HL-60/S4 treated with phorbol 12-myristate 13-acetate at 8.2 ng/mL for 4 days and 3 days (cell line): ENCODE results near the gene PRDM13.
"Not testable (repeated sequence)": the region's sequence is repeated elsewhere in the genome, so short reads cannot be mapped to it uniquely, and the experiment has no call there.

ENCODE experiments used
- in situ Hi-C: fragments of 300-500 bp; cut with MboI; formaldehyde crosslinking; loops from 2 replicates; pipeline ENCODE4 v1.15.0; 2022; ENCODE audit warnings: low sequenced_read_pairs

The PRDM13 gene

DNA sequence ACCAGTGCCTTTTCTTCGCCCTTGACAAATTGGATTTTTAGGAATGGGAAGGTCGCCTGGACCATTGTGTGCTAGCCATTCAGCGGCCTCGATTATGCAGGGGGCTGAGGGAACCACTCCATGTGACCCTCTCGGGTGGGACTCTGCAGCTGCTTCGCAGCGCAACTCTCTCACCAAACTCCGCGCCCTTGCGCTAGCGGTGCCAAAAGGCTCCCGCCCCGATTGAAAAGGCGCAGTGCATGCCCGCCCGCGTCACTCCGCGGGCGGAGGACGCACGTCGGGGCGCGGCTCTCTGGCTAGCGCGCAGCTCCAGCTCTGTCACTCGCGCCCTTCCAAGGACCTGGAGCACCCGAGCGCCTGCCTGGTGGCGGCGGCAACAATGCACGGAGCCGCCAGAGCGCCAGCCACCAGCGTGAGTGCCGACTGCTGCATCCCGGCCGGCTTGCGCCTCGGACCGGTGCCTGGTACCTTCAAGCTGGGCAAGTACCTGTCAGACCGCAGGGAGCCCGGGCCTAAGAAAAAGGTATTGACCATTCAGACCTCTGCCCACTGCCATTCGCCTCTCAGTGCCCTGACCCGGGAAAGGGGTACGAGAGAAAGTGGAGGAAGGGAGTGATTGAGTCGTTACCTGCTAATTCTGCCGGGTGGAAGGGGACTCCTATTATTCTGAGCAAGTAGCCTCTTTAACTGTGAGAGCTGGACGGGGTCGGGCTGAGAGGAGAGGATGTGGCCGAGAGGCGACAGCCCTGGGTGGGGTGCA lies at the start of gene PRDM13:
PRDM13 (plus strand) TSS at position 178 of the 760 bp plus-strand sequence; CDS start at position 380, 202 bp downstream.
- in situ Hi-C loops: no loop called here

DNA sequence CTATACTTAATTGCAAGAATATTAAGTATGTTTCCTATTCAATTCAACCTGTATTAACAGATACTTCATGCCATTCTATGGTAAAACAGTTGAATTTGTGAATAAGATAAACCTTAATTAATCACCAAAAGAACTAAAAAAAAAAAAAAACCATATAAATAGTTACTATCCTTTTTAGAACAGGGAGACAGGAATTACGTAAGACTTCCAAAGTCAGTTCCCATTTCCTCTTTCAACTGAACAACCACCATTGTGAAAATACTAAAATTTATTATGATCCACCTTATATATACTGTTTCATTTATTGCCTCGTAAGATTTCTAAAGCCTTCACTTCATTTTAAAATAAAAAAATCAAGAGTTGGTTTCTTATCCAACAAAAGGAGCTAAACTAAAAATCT lies 47.6 kb upstream of the PRDM13 start:
- in situ Hi-C loops: no loop called here

DNA sequence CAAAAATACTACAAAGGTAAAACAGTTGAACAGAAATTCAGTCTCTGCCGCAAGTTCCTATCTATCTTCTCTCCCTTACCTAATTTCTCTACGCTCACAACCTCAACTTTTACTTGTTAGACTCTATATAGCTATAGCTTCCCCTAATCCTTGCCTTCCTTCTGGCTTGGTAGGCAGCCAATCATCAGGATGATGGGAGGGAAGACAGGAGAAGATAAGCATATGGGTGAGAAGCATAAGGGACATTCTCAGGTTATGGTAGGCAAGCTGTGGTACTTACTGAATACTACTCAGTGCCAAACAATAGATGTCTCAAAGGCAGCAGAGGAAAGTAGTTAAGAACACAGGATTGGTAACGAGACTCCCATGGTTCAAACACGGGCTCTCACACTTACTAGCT lies 46.0 kb upstream of the PRDM13 start:
- in situ Hi-C loops: no loop called here

GRCh38 chr6:99563056-99563723 lies 43.4 kb upstream of the PRDM13 start:
- in situ Hi-C loops: no loop called here

DNA sequence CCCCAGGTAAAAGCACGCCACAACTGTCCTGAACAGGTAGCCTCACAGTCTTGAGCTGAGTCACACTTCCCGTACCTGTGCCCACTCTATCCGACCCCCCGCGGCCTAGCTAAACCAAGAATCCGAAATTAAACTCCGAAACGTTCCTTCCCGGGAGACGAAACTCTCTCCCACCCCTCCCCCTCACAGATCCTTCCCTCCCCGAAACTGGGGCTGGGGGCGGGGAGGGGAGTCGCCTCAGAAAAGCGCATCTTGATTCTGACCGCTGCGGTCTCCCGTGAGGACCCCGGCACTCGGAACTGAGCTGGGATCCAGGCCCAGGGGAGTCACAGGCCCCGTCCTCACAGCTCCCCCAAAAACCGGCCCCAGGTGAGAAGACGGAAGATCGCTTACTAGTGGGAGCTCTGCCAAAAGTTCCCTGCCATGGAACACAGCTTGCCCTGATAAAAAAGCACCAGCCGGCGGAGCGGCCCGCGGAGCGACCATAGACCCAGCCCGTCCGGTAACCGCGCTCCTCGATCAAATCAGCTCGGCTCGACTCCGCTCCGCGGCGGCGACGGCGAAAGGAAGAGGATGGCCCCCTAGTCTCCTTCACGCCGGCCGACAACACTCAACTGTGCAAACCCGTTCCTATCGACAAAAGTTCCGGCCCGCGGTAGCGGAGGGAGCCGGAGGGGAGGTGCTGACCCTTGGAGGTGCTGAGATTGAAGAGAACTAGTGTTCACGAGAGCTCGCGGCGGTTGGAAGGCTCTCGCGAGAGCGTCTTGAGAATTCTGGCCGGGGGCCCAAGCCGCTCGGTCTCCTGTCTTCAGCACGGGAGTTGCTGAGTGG lies 38.3 kb upstream of the PRDM13 start, which contains the start of gene CCNC:
CCNC (minus strand) TSS at position 558 of the 831 bp plus-strand sequence; CDS start at position 425, 133 bp downstream.
- in situ Hi-C loops: no loop called here

- in situ Hi-C loops: no loop called here
Measured at GRCh38 chr6:99573980-99574617, 32.5 kb upstream of the PRDM13 start.

- in situ Hi-C loops: no loop called here
Measured at GRCh38 chr6:99575544-99576227, 30.9 kb upstream of the PRDM13 start.

DNA sequence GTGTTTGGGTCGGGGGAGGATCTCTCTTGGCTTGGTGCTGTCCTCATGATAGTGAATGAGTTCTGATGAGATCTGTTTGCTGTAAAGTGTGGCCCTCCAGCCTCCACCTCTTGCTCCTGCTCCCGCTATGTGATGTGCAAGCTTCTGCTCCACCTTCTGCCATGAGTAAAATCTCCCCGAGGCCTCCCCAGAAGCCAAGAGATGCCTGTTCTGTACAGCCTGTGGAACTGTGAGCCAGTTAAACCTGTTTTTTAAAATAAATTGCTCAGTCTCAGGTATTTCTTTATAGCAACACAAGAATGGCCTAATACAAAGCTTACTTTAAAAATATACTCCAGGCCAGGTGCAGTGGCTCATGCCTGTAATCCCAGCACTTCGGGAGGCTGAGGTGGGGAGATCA lies 26.9 kb upstream of the PRDM13 start:
- in situ Hi-C loops: no loop called here

DNA sequence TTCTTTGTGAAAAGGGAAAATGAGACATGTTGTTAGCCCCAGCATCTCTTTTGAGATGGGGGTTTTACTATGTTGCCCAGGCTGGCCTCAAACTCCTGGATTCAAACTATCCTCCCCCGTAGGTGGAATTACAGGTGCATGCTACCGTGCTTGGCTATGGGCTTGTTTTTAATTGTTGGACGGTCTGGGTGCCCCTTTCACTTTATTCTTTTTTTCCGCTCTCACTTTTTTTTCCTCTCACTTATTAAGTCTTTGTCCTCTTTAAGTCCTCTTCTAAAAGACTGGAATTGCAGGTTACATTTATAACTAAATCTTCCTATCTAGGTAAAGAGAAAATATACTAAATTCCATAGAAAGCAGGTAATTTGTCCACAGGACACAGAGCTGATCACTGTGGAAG lies 18.8 kb upstream of the PRDM13 start:
- in situ Hi-C loops: no loop called here

DNA sequence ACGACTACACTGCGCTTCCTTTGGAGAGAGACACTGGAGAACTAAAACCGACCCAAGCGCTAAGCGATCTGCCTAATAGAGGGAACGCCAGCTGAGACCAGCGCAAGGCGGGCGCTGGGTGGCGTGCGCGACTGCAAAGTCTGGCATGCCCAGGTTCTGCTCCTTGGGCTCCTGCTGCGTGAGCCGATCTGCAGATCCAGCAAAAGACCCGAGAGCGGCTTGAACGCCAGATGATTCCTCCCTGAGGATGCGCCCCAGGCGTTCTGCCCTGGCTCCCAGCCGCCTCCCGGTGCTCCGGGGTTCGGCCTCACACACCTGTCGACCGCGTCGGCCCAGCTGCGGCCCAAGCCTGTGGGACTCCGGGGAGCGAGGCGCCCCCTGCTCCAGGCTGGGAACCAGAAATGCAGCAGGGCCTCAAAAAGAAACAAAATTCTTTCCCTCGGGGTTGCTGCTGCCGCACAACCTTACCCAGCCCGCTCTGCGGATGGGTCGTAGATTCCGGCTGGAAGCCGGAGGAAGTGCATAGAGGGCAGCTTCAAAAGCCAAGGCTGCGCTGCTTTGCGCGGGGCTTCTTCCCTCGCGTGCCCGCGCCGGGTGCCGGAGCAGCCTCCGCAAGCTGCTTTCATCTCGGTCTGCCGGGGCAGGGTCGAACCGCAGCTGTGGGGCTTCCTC lies 17.9 kb upstream of the PRDM13 start:
- in situ Hi-C loops: no loop called here

DNA sequence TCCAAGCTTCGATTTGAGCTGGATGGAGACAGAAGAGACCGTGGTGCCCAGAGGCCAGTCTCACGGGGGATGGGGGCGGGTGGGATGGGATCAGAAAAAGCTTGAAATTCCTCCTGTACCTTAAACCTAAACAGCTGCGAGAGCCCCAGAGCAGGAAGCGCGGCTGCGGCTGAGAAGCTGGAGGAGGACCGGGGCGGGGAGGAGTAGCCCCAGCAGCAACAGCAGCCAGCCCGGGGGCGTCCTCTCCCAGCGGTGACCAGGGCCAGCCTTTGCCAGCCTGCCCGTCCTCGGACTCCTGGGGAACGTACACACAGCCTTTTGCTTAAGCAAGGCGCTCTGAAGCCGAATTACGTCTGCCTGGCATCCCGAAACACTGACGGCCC lies 17.4 kb upstream of the PRDM13 start:
- in situ Hi-C loops: no loop called here

- in situ Hi-C loops: no loop called here
Measured at GRCh38 chr6:99589907-99590493, 16.6 kb upstream of the PRDM13 start.

GRCh38 chr6:99590728-99591672 lies 15.6 kb upstream of the PRDM13 start:
- in situ Hi-C loops: no loop called here

GRCh38 chr6:99591673-99592364 lies 14.8 kb upstream of the PRDM13 start:
- in situ Hi-C loops: no loop called here

GRCh38 chr6:99592900-99593299 lies 13.7 kb upstream of the PRDM13 start:
- in situ Hi-C loops: no loop called here

DNA sequence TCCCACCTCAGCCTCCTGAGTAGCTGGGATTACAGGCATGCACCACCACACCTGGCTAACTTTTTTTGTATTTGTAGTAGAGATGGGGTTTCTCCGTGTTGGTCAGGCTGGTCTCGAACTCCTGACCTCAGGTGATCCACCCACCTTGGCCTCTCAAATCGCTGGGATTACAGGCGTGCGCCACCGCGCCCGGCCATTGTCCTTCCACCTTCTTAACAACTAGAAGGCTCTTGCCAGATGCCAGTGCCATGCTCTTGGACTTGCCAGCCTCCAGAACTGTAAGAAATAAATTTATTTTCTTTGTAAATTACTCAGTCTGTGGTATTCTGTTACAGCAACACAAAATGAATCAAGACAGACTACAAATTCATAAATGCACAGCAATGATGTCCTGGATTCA lies 11.9 kb upstream of the PRDM13 start:
- in situ Hi-C loops: not testable (repeated sequence)

GRCh38 chr6:99602520-99603420 lies 3.9 kb upstream of the PRDM13 start:
- in situ Hi-C loops: no loop called here
